Fibroblast of the conjunctiva (primary cell): ENCODE measurements around the gene VCX2.
"Not testable (repeated sequence)": the region's sequence is repeated elsewhere in the genome, so short reads cannot be mapped to it uniquely, and the experiment has no call there.

Experiments used
- DNase-seq: peaks from one replicate; pipeline ENCODE4 v3.0.0-alpha.2; 2010; ENCODE audit warnings: low read depth

VCX2 gene

DNA sequence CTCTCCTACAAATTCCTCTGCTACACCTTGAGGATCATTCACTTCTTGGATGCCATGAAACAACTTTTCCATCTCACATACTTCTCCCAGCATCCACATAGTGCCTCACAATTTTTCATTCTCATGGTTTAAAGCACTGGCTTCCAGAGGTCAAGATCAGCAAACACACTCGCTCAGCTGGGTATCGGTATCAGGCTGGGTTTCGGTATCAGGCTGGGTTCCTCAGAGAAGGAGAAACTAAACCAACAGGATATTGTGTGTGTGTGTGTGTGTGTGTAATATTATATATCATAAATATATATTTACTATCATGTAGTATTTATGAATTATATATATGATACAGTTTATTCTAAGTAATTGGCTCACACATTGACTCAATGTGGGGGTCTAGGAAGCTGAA, at the start of gene VCX2:
TSS of gene VCX2 (minus strand) at position 99 of the 400 bp plus-strand sequence. CDS start 624 bp downstream, outside the sequence.
- DNase-seq, result not testable (repeated sequence)

DNA sequence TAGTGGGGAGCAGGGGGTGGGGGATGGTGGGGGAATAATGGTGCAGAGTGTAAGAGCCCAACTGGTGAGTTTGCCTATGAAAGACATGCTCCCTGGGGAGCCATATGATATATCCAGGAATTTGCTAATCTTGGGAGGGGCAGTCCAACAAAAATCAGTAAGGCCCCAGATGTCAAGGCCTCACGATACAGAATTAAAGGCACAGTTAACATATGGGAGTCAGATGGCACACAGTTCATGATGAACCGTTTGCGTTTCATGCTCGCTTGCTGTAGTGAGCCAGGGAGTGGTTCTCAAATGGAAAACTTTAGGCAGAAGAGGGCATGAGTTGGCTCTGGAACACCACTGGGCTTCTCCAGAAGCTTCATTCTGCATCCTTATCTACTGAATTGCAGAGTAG, 33.9 kb upstream of the VCX2 start:
- DNase-seq, result no peak

DNA sequence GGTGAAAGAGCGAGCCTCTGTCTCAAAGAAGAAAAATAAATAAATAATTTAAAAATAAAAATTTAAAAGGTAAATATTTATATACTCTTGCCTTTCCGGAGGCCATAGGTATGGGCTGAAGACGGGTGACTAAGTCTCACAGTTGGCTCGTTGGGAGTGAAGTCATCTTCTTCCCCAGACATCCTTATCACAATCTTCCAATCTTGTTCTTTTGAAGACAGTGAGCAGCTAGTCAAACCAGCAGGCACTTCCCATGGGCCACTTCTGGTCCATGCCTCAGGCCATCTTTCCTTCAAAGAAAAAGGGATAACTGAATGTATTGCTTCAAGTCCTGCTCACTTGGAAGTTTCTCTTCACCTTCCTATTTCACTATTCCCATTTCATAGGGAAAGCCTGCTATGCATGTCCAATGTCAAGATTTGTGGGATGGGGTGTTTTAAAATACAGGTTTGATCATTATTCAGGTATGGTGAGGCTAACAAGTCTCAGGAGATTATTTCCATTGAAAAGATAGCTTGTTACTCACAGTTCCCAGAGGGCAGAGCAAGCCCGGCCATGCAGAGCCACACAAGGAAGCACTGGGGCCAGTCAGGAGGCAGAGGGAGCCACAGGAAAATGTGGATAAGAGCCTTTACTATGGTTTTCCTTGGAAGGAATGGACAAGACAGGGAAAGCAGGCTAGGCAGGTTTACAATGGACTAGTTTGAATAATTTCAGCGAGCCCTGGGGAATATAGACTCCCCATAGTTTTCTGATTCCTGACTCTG, 33.3 kb upstream of the VCX2 start:
- DNase-seq, result no peak

DNA sequence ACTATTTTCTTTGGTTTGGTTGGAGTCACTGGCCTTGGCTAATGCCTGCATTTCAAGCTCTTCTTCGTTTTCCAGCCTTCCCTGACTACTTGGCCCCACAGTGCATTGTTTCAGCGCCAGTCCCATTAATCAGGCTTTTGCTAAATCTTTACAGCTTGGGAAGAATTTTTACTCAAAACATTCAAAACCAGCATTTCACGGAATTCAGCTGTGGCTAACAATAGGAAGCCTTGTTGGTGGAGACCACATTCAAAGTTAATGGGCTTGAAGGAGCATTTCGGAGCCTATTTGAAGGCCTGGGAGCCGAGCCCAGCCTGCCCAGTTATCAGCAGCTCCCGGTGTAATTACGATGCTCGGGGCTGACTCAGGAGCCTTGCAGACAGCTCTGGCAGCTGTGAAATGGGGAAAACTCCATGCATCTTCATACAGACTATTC, 30.8 kb upstream of the VCX2 start:
- DNase-seq, result no peak

DNA sequence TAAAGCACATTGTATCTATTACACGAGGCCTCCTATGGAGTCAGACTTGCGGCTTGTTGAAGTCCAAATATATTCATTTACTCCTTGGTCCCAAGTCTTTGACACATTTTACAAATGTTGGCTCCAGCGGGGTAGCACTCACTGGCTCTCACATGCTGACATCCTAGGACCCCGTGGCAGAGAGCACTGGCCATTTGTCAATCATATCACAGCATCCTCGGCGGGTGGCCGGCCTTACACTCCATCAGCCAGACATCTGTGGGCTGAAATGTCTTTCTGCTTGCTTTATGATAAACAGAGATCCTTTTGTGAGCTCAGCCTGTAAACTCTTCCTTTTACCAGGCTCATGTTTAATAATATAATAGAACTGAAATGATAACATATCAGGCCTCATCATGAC, 25.7 kb upstream of the VCX2 start:
- DNase-seq, result no peak

DNA sequence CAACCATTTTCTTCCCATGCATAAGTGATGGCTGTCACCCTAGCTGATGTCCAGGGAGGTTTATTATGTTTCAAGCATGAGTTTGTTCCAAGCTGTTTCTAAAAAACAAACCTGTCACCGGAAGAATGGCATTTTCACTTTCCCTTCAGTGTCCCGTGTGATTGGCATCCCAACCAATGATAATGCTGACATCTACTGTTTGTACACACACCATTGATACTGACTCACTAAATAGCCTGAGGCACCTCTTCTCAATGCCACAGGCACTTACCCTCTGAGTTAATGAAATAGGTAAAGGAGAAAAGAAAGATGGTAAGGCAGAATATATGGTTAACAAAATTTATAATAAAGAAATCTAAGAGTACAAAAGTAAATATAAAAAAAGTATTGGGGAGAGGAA, 23.1 kb upstream of the VCX2 start:
- no peak for DNase-seq

DNA sequence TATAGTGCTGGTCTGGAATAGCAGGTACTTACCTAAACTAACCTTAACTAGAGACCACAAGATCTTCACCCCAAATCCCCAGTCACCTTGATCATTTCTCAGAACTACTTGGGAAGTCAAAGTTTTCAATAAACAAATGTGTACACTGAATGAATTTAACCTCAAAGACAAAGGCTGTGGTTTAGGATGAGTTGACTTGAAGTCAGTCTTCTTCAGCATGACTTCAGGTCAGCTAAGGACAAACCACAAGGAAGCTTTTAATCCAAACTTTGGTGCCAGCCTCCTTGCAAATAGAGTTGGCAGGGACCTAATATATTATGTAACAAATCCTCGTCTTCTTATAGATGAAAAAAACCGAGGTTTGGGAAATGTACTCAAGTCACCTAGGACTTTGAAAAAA, 21.2 kb upstream of the VCX2 start:
- no peak for DNase-seq

DNA sequence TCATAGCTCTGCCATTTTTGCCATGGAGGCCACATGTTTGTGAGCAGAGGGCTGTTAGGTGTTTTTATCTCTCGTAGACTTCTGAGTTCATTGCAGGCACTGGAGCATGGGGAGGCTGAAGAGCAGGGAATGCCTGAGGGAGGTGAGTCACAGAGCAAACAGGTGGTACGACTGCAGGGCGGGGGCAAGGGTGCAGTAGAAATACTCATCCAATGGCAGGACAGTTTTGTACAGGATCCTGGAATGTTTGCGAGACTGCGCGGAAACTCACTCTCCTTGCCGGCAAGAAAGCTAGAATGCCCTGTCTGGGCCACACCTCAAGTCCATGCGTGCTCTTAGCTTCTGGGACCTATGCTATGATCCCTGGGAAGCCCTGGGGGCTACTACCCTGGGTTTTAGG, 20.0 kb upstream of the VCX2 start:
- DNase-seq, result no peak

DNA sequence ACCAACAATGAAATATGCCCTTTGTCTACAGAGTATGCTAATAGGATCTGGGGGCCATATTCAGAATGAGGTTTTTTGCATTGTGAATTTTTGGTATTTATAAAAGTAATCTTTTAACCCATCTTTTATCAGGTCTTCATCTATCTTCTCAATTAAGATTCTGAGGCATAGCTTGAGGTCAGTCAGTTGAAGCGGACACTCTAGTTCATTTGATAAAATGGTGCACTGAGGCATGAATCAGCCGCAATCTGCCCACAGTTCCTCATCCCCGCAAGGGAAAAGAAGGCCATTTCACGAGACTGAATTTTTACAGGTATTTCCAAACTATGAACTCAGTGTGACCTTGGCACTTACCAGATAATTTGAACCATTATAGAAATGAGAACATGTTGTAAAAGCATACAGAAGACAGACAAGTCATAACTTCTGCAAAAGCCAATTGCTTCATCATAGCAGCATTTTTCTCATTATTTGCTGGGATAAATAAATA, 19.3 kb upstream of the VCX2 start:
- DNase-seq, result no peak

DNA sequence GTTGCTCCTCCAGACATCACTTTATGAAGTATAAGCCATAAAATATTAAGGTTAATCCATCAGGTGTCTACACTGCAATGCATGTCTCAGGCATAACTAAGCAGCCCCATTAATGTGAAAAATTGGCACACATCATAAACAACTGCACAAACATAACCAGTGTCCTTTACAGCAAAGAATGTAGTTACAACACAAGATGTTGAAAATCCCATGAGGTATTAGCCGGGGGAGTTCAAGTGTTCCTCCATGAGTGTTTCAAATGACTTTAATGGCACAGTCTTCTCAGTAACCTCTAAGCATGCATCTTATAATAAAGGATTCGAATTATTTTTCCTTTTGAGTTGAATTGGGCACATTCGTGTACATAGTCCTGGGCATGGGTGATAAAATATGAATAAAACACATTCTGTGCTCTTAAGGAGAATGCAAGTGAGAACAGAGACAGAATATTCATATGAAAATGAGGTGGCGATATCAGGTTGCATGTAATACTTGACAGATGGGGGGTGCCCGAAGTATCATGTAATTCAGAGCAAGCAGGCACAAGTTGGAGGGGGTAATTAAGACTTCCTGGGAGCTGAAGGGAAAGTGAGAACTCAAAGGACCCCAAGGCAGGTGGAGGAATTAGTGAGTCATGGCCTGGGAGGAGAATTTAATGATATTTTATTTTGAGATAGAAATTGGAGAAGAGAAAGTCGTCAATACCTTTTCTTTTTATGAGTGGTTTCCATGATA, 18.2 kb upstream of the VCX2 start:
- DNase-seq, result no peak

DNA sequence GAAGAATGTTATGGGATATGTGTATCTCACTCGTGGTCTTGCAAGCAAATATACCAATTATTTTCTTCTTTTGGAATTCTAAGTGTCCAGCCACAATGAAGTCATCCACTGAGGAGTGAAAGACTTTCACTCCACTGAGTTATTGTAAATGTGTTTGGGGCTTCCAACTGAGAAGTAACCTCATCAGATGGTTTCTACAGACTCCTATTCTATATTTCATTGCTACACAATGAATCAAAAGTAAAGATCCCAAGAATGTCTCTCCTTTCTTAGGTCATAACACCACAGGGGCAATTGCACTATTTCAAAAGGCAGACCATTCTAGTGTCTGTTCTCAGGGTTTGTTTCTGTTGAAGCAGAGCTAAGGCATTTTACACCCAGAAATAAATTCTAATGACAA, 12.3 kb upstream of the VCX2 start:
- no peak for DNase-seq

DNA sequence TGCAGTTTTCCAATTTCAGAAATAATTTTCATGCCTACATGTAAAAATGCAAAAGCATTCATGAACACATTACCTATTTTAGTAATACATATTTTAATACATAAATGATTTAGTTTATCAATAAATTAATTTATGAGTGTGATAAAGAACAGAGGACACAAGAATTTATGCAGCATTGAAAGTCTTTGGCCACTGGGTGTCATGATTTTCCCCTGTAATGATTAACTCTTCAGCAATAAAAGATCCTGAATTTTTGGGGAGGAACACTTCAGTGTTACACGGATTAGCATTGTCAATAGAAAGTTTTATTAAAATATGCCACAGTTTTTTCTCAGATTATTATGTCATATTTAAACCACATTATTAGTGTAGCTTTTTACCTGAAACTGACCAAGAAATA, 8.6 kb upstream of the VCX2 start:
- DNase-seq, result no peak

DNA sequence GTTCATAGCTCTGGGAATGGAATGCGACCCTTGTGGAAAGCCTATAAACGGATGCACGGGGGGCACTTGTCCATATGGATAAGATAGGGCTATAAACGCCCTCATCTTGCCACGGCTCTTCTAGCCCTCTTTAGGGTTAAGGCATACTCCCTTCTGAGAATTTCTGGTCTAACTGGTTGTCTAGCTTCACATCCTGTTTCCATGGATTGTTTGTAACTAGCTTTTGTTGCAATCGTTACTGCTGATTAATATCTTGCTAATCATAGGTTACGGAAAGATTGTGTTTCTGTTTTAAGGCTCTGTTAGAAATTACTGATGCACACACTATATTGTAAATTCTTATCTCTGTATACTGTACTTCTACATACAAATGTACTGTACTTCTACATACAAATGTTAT, 17.1 kb downstream of the VCX2 start:
- not testable (repeated sequence) for DNase-seq

DNA sequence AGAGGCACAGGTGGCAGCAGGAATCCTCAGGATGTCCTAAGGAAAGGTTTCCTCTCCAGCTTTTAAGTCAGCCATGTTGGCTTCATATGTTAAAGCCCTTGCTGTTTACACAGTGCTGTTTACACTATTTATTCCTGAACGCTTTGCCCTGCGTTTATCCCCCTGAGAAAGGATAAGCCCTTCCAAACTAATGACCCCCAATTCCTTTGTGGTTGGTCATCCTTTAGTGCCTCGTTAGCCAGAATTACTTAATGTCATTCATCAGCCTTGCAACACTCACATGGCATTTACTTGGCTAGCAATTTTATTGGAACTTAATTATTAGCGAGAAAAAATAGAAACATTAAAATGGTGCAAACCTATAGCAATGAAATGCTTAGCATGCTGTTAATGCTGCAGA, 23.8 kb downstream of the VCX2 start:
- DNase-seq, result no peak

DNA sequence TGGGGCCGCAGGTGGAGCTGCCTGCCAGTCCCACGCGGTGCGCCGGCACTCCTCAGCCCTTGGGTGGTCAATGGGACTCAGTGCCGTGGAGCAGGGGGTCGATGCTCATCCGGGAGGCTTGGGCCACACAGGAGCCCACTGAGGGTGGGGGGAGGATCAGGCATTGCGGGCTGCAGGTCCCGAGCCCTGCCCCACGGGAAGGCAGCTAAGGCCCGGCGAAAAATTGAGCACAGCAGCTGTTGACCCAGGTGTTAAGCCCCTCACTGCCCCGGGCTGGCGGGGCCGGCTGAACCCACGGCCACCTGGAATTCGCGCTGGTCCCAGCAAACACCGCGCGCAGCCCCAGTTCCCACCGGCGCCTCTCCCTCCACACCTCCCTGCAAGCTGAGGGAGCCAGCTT, 26.1 kb downstream of the VCX2 start:
- DNase-seq, result no peak

DNA sequence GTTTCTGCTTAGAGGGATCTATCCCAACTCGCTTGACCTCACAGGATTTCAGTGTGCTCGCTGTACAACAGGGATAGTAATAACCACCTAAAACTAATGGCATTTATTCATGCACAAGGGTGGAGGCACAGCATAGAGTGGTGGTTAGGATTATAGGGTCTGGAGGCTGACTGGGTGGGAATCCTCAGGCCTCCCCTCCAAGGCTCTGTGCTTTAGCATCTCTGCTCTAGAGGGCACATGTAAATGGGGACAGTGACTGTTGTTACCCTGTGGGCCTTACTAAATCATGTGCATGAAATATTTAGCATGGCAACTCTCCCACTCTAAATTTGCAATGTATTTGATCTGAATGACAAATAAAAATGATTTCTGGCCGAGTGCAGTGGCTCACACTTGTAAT, 29.2 kb downstream of the VCX2 start:
- DNase-seq, result no peak

DNA sequence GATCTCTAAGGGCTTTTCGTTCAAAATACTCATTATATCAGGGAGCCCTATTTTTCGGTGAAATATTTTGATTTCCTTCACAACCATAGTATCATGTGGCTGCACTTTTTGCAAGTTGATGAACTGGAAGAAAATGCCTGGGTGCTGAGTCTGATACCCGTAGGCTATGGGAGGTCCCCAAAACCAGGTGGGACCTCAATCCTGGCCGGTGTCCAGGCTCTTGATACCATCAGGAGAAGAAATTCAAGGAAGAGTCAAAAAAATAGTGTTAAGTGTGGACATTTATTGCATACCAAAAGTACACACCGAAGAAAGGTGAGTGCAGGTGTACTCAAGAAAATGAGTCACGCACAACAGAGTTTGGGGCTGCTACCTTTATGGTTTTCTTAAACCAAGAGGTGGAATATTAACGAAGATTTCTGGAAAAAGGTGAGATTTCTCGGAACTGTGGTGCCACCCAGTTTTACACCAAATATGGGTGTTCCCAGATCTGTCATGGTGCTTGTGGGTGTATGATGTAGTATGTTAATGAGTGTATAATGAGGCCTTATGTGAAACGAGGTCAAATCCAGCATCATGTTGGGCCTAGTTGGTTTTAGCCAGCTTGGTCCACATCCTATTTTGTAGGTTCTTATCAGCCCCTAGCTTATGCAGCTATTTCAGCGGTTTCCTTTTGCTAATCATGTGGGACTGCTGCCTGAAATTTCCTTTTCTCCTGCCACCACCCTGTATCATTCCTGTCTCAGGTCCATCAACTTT, 29.9 kb downstream of the VCX2 start:
- DNase-seq, result no peak

DNA sequence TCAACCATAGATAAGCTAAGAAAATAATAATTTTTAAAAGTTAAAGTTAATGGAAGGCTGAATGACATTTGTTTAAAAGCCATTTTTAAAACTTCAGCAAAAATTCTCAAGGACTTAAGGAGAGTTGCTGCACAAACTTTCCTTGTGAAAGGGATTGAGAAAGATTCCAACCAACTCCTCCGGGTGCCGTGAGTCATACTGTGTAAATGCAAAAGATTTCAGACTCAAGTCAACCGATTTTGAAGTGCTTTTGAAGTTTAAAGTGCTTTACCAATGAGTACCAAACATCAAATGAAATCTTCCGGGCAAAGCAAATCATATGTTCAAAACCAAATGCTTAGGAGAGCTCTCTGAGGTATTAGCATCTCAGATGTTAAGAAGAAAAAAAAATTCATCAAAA, 31.4 kb downstream of the VCX2 start:
- peak; percentile 1 for DNase-seq

DNA sequence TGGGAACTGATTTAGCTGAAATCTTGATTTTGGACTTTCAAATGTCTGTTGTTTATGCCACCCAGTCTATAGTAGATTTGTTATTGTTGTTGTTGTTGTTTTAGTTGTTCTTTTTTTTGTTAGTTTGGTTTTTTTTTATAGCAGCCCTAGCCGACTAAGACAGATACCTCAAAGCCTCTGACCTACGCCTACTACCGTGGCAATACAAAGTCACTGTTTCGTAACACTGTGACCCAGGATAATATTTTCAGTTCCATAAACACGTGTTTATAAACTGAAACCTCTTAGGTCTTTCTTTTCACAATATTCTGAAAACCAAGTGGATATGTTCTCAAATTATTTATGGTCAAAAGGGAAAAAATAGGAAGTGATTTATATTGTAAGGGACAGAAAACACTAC, 32.8 kb downstream of the VCX2 start:
- no peak for DNase-seq

DNA sequence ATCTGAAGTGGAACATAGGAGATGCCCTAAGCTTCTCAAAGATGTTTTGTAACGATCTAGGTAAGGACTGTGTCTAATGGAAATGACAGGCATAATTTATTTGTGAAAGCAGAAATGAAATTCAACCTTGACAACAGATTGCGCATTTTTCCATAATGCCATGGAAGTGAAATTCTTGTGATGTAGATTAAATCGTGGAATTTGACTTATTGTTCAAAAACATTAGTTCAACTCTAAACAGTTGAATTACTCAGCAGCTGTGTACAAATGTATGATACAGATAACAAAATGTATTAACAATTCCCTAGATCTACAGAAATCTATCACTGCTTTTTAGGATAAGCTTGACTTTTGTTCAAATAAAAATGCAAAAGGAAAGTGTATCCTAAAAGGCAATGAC, 44.4 kb downstream of the VCX2 start:
- DNase-seq, result no peak

DNA sequence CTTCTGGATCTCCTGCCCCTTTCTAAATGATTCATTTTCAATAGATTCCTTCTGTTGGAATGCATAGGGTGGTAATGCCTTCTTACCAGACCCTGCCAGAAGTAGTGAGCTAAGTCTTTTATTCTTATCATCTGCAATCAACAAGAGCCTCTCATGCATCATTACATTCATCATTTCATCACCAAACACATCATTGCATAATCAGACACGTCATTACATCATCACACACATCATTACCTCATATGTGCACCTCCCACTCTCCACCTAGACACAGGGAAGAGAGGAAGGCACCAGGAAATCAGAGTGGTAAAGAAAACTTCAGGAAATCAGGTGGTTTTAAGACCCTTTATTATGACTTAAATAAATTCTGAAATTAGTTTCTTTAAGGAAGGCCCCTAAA, 45.0 kb downstream of the VCX2 start:
- no peak for DNase-seq

DNA sequence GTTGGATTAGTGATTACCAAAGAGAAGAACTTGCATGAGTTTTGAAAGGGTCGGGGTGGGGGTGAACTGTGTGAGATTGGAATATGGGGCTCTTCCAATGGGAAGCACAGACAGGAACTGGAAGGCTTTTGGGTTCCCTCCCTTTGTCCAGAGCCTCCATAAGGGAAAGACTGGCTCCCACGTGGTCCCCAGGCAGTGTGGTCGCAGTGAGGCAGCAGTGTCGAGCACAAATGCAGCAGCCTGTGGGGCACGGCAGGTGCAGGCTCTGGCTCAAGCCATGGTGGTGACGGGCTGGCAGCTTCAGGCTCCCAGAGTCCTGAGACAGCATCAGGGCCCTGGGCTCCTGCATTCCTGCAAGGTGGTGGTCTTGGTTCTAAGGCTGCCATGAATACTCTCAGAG, 45.5 kb downstream of the VCX2 start:
- no peak for DNase-seq

DNA sequence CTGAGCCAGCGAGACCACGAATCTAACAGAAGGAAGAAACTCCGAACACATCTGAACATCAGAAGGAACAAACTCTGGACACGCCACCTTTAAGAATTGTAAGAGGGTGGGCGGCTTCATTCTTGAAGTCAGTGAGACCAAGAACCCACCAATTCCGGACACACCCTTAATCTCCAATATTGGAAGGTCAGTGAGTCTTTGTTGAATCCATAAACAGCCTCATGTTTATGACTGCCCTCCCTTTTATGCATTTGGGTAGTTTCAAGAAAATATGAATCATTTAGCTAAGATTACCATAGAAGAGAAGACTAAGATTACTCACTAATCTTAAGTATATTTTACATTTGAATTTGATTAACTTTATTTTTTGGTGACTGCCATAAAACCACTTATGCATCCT, 48.5 kb downstream of the VCX2 start:
- no peak for DNase-seq
